Neural progenitor cell (in vitro differentiated cells): ENCODE measurements around the gene PWWP2B. TPM values are rescaled to one million over a fixed set of nuclear protein-coding genes. Genes with fewer than 3 reads are reported as not detected.

Experiments used
- DNase-seq: peaks from one replicate; pipeline ENCODE4 v3.0.0-alpha.2; 2016; ENCODE audit warnings: low spot score
- H2AFZ ChIP-seq: fragments of 200-600 bp; sonication (generic); replicated peaks from 2 replicates; pipeline ENCODE4 v1.6.1; 2016; ENCODE audit warnings: antibody characterized with exemption
- H3F3A ChIP-seq: fragments of 200-600 bp; sonication (generic); 2 replicates; pipeline ENCODE4 v1.6.1; 2016; ENCODE audit warnings: antibody characterized with exemption, low read depth
- H3K27ac ChIP-seq: fragments of 200-600 bp; sonication (generic); 2 replicates; pipeline ENCODE4 v1.5.1; 2016; ENCODE audit warnings: mild to moderate bottlenecking
- H3K27me3 ChIP-seq: fragments of 200-600 bp; sonication (generic); 2 replicates; pipeline ENCODE4 v1.6.1; 2016; ENCODE audit warnings: mild to moderate bottlenecking, moderate library complexity
- H3K36me3 ChIP-seq: fragments of 200-600 bp; sonication (generic); 2 replicates; pipeline ENCODE4 v1.5.1; 2016
- H3K4me1 ChIP-seq: fragments of 200-600 bp; sonication (generic); 2 replicates; pipeline ENCODE4 v1.6.1; 2016; ENCODE audit warnings: mixed run types
- H3K4me2 ChIP-seq: fragments of 200-600 bp; sonication (generic); 2 replicates; pipeline ENCODE4 v1.6.1; 2016
- H3K4me3 ChIP-seq: fragments of 200-600 bp; sonication (generic); 2 replicates; pipeline ENCODE4 v1.5.1; 2016
- H3K79me2 ChIP-seq: fragments of 200-600 bp; sonication (generic); 2 replicates; pipeline ENCODE4 v1.6.1; 2016; ENCODE audit warnings: low read depth
- H3K9ac ChIP-seq: fragments of 200-600 bp; sonication (generic); 2 replicates; pipeline ENCODE4 v1.6.1; 2016
- H3K9me3 ChIP-seq: fragments of 200-600 bp; sonication (generic); 2 replicates; pipeline ENCODE4 v1.5.1; 2016; ENCODE audit warnings: low read depth
- H4K20me1 ChIP-seq: fragments of 200-600 bp; sonication (generic); 2 replicates; pipeline ENCODE4 v1.6.1; 2016; ENCODE audit warnings: low read depth
- H3K27ac Mint-ChIP-seq: 3 replicates; pipeline ENCODE4 v1.8.0; 2021; ENCODE audit warnings: mixed read lengths
- H3K27me3 Mint-ChIP-seq: 2 replicates; pipeline ENCODE4 v1.8.0; 2022; ENCODE audit warnings: low read depth, mild to moderate bottlenecking, inconsistent platforms, moderate library complexity, mixed read lengths; ENCODE audit not compliant: insufficient read depth
- H3K36me3 Mint-ChIP-seq: 3 replicates; pipeline ENCODE4 v1.8.0; 2021; ENCODE audit warnings: mixed read lengths
- H3K4me1 Mint-ChIP-seq: 3 replicates; pipeline ENCODE4 v1.8.0; 2021; ENCODE audit warnings: mixed read lengths
- H3K4me3 Mint-ChIP-seq: 3 replicates; pipeline ENCODE4 v1.8.0; 2021; ENCODE audit warnings: mild to moderate bottlenecking, moderate library complexity, mixed read lengths
- H3K9me3 Mint-ChIP-seq: 3 replicates; pipeline ENCODE4 v1.8.0; 2020; ENCODE audit warnings: mixed read lengths
- CTCF ChIP-seq: fragments of 200-600 bp; sonication (generic); IDR thresholded peaks from 2 replicates; pipeline ENCODE4 v1.5.1; 2017; ENCODE audit warnings: antibody characterized with exemption, mild to moderate bottlenecking
- EZH2 ChIP-seq: fragments of 200-600 bp; sonication (generic); IDR thresholded peaks from 2 replicates; pipeline ENCODE4 v1.6.1; 2017; ENCODE audit warnings: antibody characterized with exemption, mild to moderate bottlenecking, moderate library complexity
- EZH2phosphoT487 ChIP-seq: fragments of 200-600 bp; sonication (generic); IDR thresholded peaks from 2 replicates; pipeline ENCODE4 v1.6.1; 2017; ENCODE audit warnings: antibody characterized with exemption
- total RNA-seq: library from RNA; depleted of rRNA; stranded (reverse); fragments of >200 nt; gene quantifications from 2 replicates; pipeline ENCODE4 v1.2.3, GENCODE V29; 2015; ENCODE audit warnings: low replicate concordance

The PWWP2B gene
- total RNA-seq, 1 donor from 2014 or later, result 0.34 TPM

- peaks cover 9% of the 10 kb centered on the region for H3K4me1 ChIP-seq
- no peaks in the 10 kb centered on the region for H3F3A ChIP-seq
- peaks cover 29% of the 10 kb centered on the region for H3K4me1 Mint-ChIP-seq
- no peaks in the 10 kb centered on the region for H3K36me3 ChIP-seq
- peaks cover 5% of the 10 kb centered on the region for H3K36me3 Mint-ChIP-seq
- no peaks in the 10 kb centered on the region for H3K9me3 Mint-ChIP-seq
- H2AFZ ChIP-seq, result no peak overlapping the region
- H3K27me3 ChIP-seq, result no peaks in the 10 kb centered on the region
- TF ChIP-seq EZH2 (no peak), CTCF (no peak), EZH2phosphoT487 (no peak)
- no peak for DNase-seq
- peak overlapping the region; percentile 36 for H3K27ac Mint-ChIP-seq
- no peak overlapping the region for H3K9ac ChIP-seq
- no peaks in the 10 kb centered on the region for H3K79me2 ChIP-seq
- H3K4me2 ChIP-seq, result no peak overlapping the region
- H3K4me3 Mint-ChIP-seq, result no peak overlapping the region
- peaks cover 10% of the 10 kb centered on the region for H3K27me3 Mint-ChIP-seq
- H3K4me3 ChIP-seq, result no peak overlapping the region
- no peak overlapping the region for H3K27ac ChIP-seq
- H4K20me1 ChIP-seq, result no peaks in the 10 kb centered on the region
- no peaks in the 10 kb centered on the region for H3K9me3 ChIP-seq
Observed at GRCh38 chr10:132373241-132373955, 23.6 kb upstream of the PWWP2B start.

GRCh38 chr10:132374176-132374575 is 22.8 kb upstream of the PWWP2B start:
- Mint-ChIP-seq H3K9me3 (no peaks in the 10 kb centered on the region), H3K4me3 (no peak overlapping the region), H3K27me3 (peaks cover 10% of the 10 kb centered on the region), H3K27ac (no peak overlapping the region), H3K36me3 (peaks cover under 1% of the 10 kb centered on the region), H3K4me1 (peaks cover 24% of the 10 kb centered on the region)
- DNase-seq, result no peak
- no peaks in the 10 kb centered on the region for H3K9me3 ChIP-seq
- H3K27me3 ChIP-seq, result no peaks in the 10 kb centered on the region
- no peak overlapping the region for H3K4me2 ChIP-seq
- H3K4me3 ChIP-seq, result no peak overlapping the region
- no peaks in the 10 kb centered on the region for H3F3A ChIP-seq
- no peak overlapping the region for H3K27ac ChIP-seq
- no peaks in the 10 kb centered on the region for H3K79me2 ChIP-seq
- no peak overlapping the region for H2AFZ ChIP-seq
- H3K9ac ChIP-seq, result no peak overlapping the region
- no peak for TF ChIP-seq EZH2
- no peak for TF ChIP-seq EZH2phosphoT487
- TF ChIP-seq CTCF, result no peak
- H3K36me3 ChIP-seq, result no peaks in the 10 kb centered on the region
- H3K4me1 ChIP-seq, result peaks cover 8% of the 10 kb centered on the region
- H4K20me1 ChIP-seq, result no peaks in the 10 kb centered on the region

GRCh38 chr10:132374612-132375011 is 22.4 kb upstream of the PWWP2B start:
- peaks cover 20% of the 10 kb centered on the region for H3K4me1 Mint-ChIP-seq
- no peak overlapping the region for H3K4me3 Mint-ChIP-seq
- no peak for DNase-seq
- no peak overlapping the region for H3K4me3 ChIP-seq
- H3K27ac Mint-ChIP-seq, result no peak overlapping the region
- H3K27me3 ChIP-seq, result no peaks in the 10 kb centered on the region
- no peak overlapping the region for H2AFZ ChIP-seq
- H3K27ac ChIP-seq, result no peak overlapping the region
- H3K36me3 ChIP-seq, result no peaks in the 10 kb centered on the region
- H3K36me3 Mint-ChIP-seq, result peaks cover 2% of the 10 kb centered on the region
- H4K20me1 ChIP-seq, result no peaks in the 10 kb centered on the region
- H3K9ac ChIP-seq, result no peak overlapping the region
- no peaks in the 10 kb centered on the region for H3F3A ChIP-seq
- H3K79me2 ChIP-seq, result no peaks in the 10 kb centered on the region
- peaks cover 10% of the 10 kb centered on the region for H3K27me3 Mint-ChIP-seq
- H3K9me3 Mint-ChIP-seq, result no peaks in the 10 kb centered on the region
- no peak overlapping the region for H3K4me2 ChIP-seq
- H3K9me3 ChIP-seq, result no peaks in the 10 kb centered on the region
- TF ChIP-seq CTCF (no peak), EZH2 (no peak), EZH2phosphoT487 (no peak)
- peaks cover 4% of the 10 kb centered on the region for H3K4me1 ChIP-seq
